Measurements from ENCODE around the gene ADARB2.

GRCh38 chr10:1398626-1399410, 338.5 kb downstream of the ADARB2 start:
- TF ChIP-seq CTCF (IDR thresholded peaks at IDR 0.05) (no peak), POLR2A (IDR thresholded peaks at IDR 0.05) (no peak), EP300 (IDR thresholded peaks at IDR 0.05) (no peak)
